H1 (cell line): ENCODE measurements around the gene RASSF4. TPM values are rescaled to one million over a fixed set of nuclear protein-coding genes. Genes with fewer than 3 reads are reported as not detected.

Experiments
- CTCF ChIA-PET: fragments of 300-600 bp; sonication (Branson Sonifier 250); formaldehyde crosslinking; loops from one replicate; lab custom pipeline; 2021; ENCODE audit not compliant: partially characterized antibody; lab: Charles Lee
- POLR2A ChIA-PET: fragments of 300-600 bp; sonication (Branson Sonifier 250); formaldehyde crosslinking; loops from one replicate; lab custom pipeline; 2021; ENCODE audit warnings: inconsistent platforms; ENCODE audit not compliant: partially characterized antibody; lab: Charles Lee
- DNase-seq, 2 experiments: peaks; one replicate each; pipeline versions ENCODE4 v3.0.0 to v3.0.0-alpha.2; 2010 to 2022; ENCODE audit warnings: low spot score in 2 of 2, low read depth in 1 of 2, mixed read lengths in 1 of 2
- FAIRE-seq: peaks from 2 replicates; lab custom pipeline; 2011; peaks lifted over from hg19 to GRCh38; lab: Jason Lieb, UNC
- H2AFZ ChIP-seq: 2 replicates; pipeline ENCODE4 v1.8.1; 2012; ENCODE audit warnings: low read length, inconsistent platforms
- H2AK5ac ChIP-seq: 2 replicates; pipeline ENCODE4 v1.6.1; 2013; ENCODE audit warnings: low read depth, low read length
- H2BK120ac ChIP-seq: replicated peaks from 2 replicates; pipeline ENCODE3; 2013; ENCODE audit warnings: low read depth, low read length, inconsistent platforms
- H2BK12ac ChIP-seq: 2 replicates; pipeline ENCODE4 v1.6.1; 2013; ENCODE audit warnings: low read depth, low read length
- H2BK15ac ChIP-seq: 2 replicates; pipeline ENCODE4 v1.6.1; 2013; ENCODE audit warnings: low read length
- H2BK20ac ChIP-seq: 2 replicates; pipeline ENCODE4 v1.6.1; 2013; ENCODE audit warnings: low read length
- H2BK5ac ChIP-seq: 2 replicates; pipeline ENCODE4 v1.6.1; 2013; ENCODE audit warnings: low read depth, low read length
- H3K14ac ChIP-seq: 2 replicates; pipeline ENCODE4 v1.6.1; 2013; ENCODE audit warnings: inconsistent platforms; ENCODE audit not compliant: insufficient read length
- H3K18ac ChIP-seq: 2 replicates; pipeline ENCODE4 v1.6.1; 2013; ENCODE audit warnings: low read length; ENCODE audit errors: extremely low read depth
- H3K23ac ChIP-seq: 2 replicates; pipeline ENCODE4 v1.6.1; 2013; ENCODE audit warnings: inconsistent platforms; ENCODE audit not compliant: insufficient read length
- H3K23me2 ChIP-seq: 2 replicates; pipeline ENCODE4 v1.6.1; 2013; ENCODE audit warnings: low read depth, low read length
- H3K27ac ChIP-seq: 2 replicates; pipeline ENCODE4 v1.6.1; 2011; ENCODE audit warnings: low read depth, low read length, inconsistent platforms
- H3K27me3 ChIP-seq, 4 experiments: replicated peaks in 1 of 4; 1 replicate in 1 of 4; 2 replicates in 3 of 4; pipeline versions ENCODE4 v1.6.1 to v1.8.1; 2011 to 2013; ENCODE audit warnings: low read length in 3 of 4, mild to moderate bottlenecking in 3 of 4, inconsistent platforms in 2 of 4, mixed read lengths in 2 of 4, moderate library complexity in 1 of 4; ENCODE audit not compliant: control insufficient read depth in 3 of 4, insufficient read depth in 3 of 4; ENCODE audit errors: extremely low read depth in 1 of 4
- H3K36me3 ChIP-seq, 4 experiments: 2 replicates each; pipeline versions ENCODE4 v1.6.1 to v1.8.1; 2011 to 2013; ENCODE audit warnings: mild to moderate bottlenecking in 4 of 4, low read length in 3 of 4, moderate library complexity in 2 of 4, control low read depth in 1 of 4, inconsistent platforms in 1 of 4; ENCODE audit not compliant: insufficient read depth in 4 of 4, control insufficient read depth in 2 of 4
- H3K4ac ChIP-seq: replicated peaks from 2 replicates; pipeline ENCODE3; 2013; ENCODE audit warnings: low read length, low read depth, mixed read lengths, inconsistent platforms; ENCODE audit not compliant: insufficient read length
- H3K4me1 ChIP-seq, 4 experiments: replicated peaks in 1 of 4; 1 replicate in 1 of 4; 2 replicates in 3 of 4; pipeline versions ENCODE4 v1.6.1 to v1.8.1; 2011 to 2013; ENCODE audit warnings: low read length in 3 of 4, inconsistent platforms in 2 of 4, mixed read lengths in 1 of 4; ENCODE audit not compliant: insufficient read depth in 4 of 4, control insufficient read depth in 3 of 4
- H3K4me2 ChIP-seq, 2 experiments: 2 replicates each; pipeline versions ENCODE4 v1.6.1 to v1.8.1; 2011 to 2013; ENCODE audit warnings: low read depth in 2 of 2, low read length in 2 of 2, control low read depth in 1 of 2, inconsistent platforms in 1 of 2, mild to moderate bottlenecking in 1 of 2; ENCODE audit not compliant: insufficient read depth in 1 of 2
- H3K4me3 ChIP-seq, 4 experiments: fragments of 200-600, 300-600 bp in 1 of 4; sonication (generic), shearing (Covaris generic), sonication (Bioruptor Twin) in 1 of 4; 2 replicates each; pipeline versions ENCODE4 v1.5.1 to v1.8.1; 2011 to 2016; ENCODE audit warnings: low read length in 4 of 4, low read depth in 3 of 4, control low read depth in 2 of 4, inconsistent platforms in 2 of 4, mild to moderate bottlenecking in 2 of 4, mixed read lengths in 1 of 4, moderate library complexity in 1 of 4; ENCODE audit not compliant: insufficient read depth in 2 of 4; ENCODE audit errors: extremely low read depth in 1 of 4
- H3K56ac ChIP-seq: replicated peaks from 2 replicates; pipeline ENCODE3; 2013; ENCODE audit warnings: low read depth, mild to moderate bottlenecking, mixed read lengths, low read length, inconsistent platforms; ENCODE audit not compliant: insufficient read length
- H3K79me1 ChIP-seq: 2 replicates; pipeline ENCODE4 v1.6.1; 2013; ENCODE audit warnings: low read depth, low read length, control low read depth
- H3K79me2 ChIP-seq, 2 experiments: 2 replicates each; pipeline versions ENCODE4 v1.6.1 to v1.8.1; 2012 to 2013; ENCODE audit warnings: low read length in 2 of 2, mild to moderate bottlenecking in 2 of 2, inconsistent platforms in 1 of 2; ENCODE audit not compliant: insufficient read depth in 2 of 2, control insufficient read depth in 1 of 2
- H3K9ac ChIP-seq, 4 experiments: replicated peaks in 1 of 4; 1 replicate in 1 of 4; 2 replicates in 3 of 4; pipeline versions ENCODE4 v1.6.1 to v1.8.1; 2011 to 2013; ENCODE audit warnings: low read depth in 3 of 4, low read length in 3 of 4, control low read depth in 2 of 4, mild to moderate bottlenecking in 2 of 4, moderate library complexity in 2 of 4, inconsistent platforms in 1 of 4; ENCODE audit errors: extremely low read depth in 1 of 4
- H3K9me3 ChIP-seq, 2 experiments: 2 replicates each; pipeline versions ENCODE4 v1.6.1 to v1.8.1; 2012 to 2013; ENCODE audit warnings: mild to moderate bottlenecking in 2 of 2, moderate library complexity in 2 of 2, control low read depth in 1 of 2, inconsistent platforms in 1 of 2, low read depth in 1 of 2, low read length in 1 of 2, mixed read lengths in 1 of 2; ENCODE audit not compliant: insufficient read depth in 2 of 2
- H4K20me1 ChIP-seq, 2 experiments: replicated peaks in 1 of 2; 2 replicates each; pipeline versions ENCODE3 to v1.8.1; 2011 to 2013; ENCODE audit warnings: inconsistent platforms in 2 of 2, low read length in 2 of 2, mild to moderate bottlenecking in 1 of 2; ENCODE audit not compliant: insufficient read depth in 2 of 2, control insufficient read depth in 1 of 2
- H4K5ac ChIP-seq: 2 replicates; pipeline ENCODE4 v1.6.1; 2013; ENCODE audit warnings: low read length, low read depth, mixed read lengths, inconsistent platforms; ENCODE audit not compliant: insufficient read length
- H4K8ac ChIP-seq: 2 replicates; pipeline ENCODE4 v1.8.0; 2013; ENCODE audit warnings: mild to moderate bottlenecking, moderate library complexity, low read length, inconsistent platforms; ENCODE audit not compliant: insufficient read depth; ENCODE audit errors: extremely low read depth
- H4K91ac ChIP-seq: replicated peaks from 2 replicates; pipeline ENCODE3; 2013; ENCODE audit warnings: low read length, mixed read lengths, inconsistent platforms; ENCODE audit not compliant: insufficient read length
- JUN ChIP-seq: IDR thresholded peaks from 2 replicates; pipeline ENCODE4 v1.6.1; 2011; ENCODE audit warnings: low read depth, mild to moderate bottlenecking, improper control_type of control experiment, low read length
- SAP30 ChIP-seq: fragments of 300-600 bp; sonication (generic); IDR thresholded peaks from 2 replicates; pipeline ENCODE4 v1.7.1; 2012; ENCODE audit warnings: low read length, moderate library complexity, mild to moderate bottlenecking, inconsistent platforms; ENCODE audit not compliant: insufficient read depth, insufficient replicate concordance
- SIRT6 ChIP-seq: IDR thresholded peaks from one replicate; pipeline ENCODE4 v1.7.1; 2012; ENCODE audit warnings: low read length, inconsistent platforms
- SP1 ChIP-seq: IDR thresholded peaks from 2 replicates; pipeline ENCODE4 v1.6.1; 2011; ENCODE audit warnings: low read depth, low read length
- SRF ChIP-seq: IDR thresholded peaks from 2 replicates; pipeline ENCODE4 v1.6.1; 2011; ENCODE audit warnings: mild to moderate bottlenecking, low read depth, low read length, moderate library complexity
- WGBS, 2 experiments: shearing (Covaris generic) in 1 of 2; methylation state at CpG; one replicate each; pipeline versions ENCODE4 v1.1.6 to v1.1.7; 2013 to 2015; ENCODE audit warnings: low lambda C conversion rate in 2 of 2, mixed read lengths in 2 of 2, inconsistent platforms in 1 of 2, low coverage in 1 of 2, missing lambda C conversion rate in 1 of 2; ENCODE audit not compliant: insufficient replicate concordance in 2 of 2, insufficient coverage in 1 of 2, insufficient read length in 1 of 2; ENCODE audit errors: extremely low coverage in 1 of 2, missing lambda C conversion rate in 1 of 2; 5-methylcytosine and 5-hydroxymethylcytosine counted together
- polyA plus RNA-seq, 7 experiments: library from polyadenylated mRNA; depleted of rRNA in 3 of 7; stranded (reverse) in 5 of 7; unstranded in 2 of 7; fragments of >200 nt in 5 of 7; fragments of 200-250 nt in 2 of 7; gene quantifications; 1 replicate in 5 of 7; 2 replicates in 1 of 7; 4 replicates in 1 of 7; pipeline versions ENCODE4 v1.2.1 to v1.2.3, GENCODE V29; 2011 to 2013; ENCODE audit warnings: missing spikeins in 2 of 7, mixed read lengths in 2 of 7
- total RNA-seq: library from RNA; stranded (reverse); fragmentation: NEBNext Ultra II Directional; extraction: Animal tissue kit (Norgen Biotek cat#: 25700); gene quantifications from 2 replicates; pipeline ENCODE4 v1.2.1, GENCODE V29; 2021

RASSF4 gene
- total and polyA plus RNA-seq, 2 of the 8 experiments (the other 6 are each of a cell fraction or from before 2014, with no cell fraction given): 14.3 to 14.5 TPM

DNA sequence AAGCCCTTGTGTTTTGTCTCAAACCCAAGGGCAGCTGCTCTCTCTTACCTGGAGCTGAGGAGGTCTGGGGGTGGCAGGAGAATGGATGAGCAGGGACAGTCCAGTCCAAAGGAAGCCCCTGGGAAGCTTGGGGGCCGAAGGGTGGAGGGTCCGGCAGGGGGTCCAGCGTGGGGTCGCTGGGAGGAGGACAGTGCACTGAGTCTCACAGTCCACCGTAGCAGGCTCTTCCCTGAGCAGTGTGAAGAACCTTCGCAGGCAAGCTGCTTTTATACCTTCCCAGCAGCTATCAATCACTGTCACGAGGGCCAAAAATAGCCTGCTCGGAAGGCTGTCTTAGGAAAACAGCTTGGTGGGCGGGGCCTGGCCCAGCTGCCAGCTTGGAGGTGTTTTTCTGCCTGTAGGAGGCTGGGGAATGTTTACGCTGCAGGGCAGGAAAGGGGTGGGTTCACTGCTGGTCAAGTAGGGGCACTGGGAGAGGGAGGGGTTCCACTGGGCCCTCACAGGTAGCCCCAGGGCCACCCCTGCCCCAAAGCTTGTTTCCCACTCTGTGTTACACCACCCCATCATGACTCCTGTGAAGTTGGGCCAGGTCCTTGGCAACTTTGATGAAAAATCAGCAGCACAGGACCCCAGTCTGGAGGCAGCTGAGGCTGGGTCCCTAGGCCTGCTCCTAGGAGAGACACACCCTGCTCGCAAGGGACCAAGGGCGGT is 19.1 kb downstream of the RASSF4 start, which contains the start of gene DEPP1:
Gene DEPP1, minus strand, starts transcription at position 240 of the 711 bp plus-strand sequence. CDS start 779 bp downstream, outside the sequence.
- Histone ChIP-seq H3K18ac (peak within 1 kb of the TSS; percentile 71; the same call in 1 of the 2 replicates), H2BK5ac (no peak within 1 kb of the TSS), H2AFZ (no peak within 1 kb of the TSS), H3K23ac (no peak within 1 kb of the TSS), H3K56ac (no peak within 1 kb of the TSS), H3K36me3 (no peaks in the 10 kb centered on the region), H3K79me2 (no peaks in the 10 kb centered on the region), H4K5ac (no peak within 1 kb of the TSS), H3K14ac (no peak within 1 kb of the TSS), H2BK15ac (0 out of 2 replicates have a peak within 1 kb of the TSS, but pooled peaks have one; percentile 83), H3K9me3 (no peaks in the 10 kb centered on the region), H2BK12ac (0 out of 2 replicates have a peak within 1 kb of the TSS, but pooled peaks have one; percentile 60), H4K91ac (peak within 1 kb of the TSS; percentile 67), H3K4me1 (peaks cover 24 to 51% (median 35%) of the 10 kb centered on the region in 4 experiments), H4K20me1 (no peaks in the 10 kb centered on the region), H3K27ac (0 out of 2 replicates have a peak within 1 kb of the TSS, but pooled peaks have one; percentile 35), H2AK5ac (peak within 1 kb of the TSS; percentile 67; the same call in 1 of the 2 replicates), H2BK20ac (peak within 1 kb of the TSS; percentile 35; the same call in 1 of the 2 replicates), H3K4me3 (peak within 1 kb of the TSS in 3 of 4 experiments; percentile 8 to 49 (median 15); a peak in 3 of 8 replicates), H3K23me2 (peaks cover 8% of the 10 kb centered on the region; the same call in 1 of the 2 replicates), H4K8ac (peak within 1 kb of the TSS; percentile 46; the same call in 1 of the 2 replicates), H3K9ac (no peak within 1 kb of the TSS; a peak in 1 of 7 replicates), H3K79me1 (no peaks in the 10 kb centered on the region), H3K27me3 (no peaks in the 10 kb centered on the region), H2BK120ac (peak within 1 kb of the TSS; percentile 43), H3K4ac (peak within 1 kb of the TSS; percentile 22), H3K4me2 (peak within 1 kb of the TSS; percentile 22 to 48; a peak in 3 of 4 replicates)
- DNase-seq (peak in 1 of 2 experiments; percentile 77), FAIRE-seq (no peak)
- POLR2A ChIA-PET: interaction anchor here (0.8 to 3.3 kb wide), 13 partner anchors 9 to 45 kb away, joined by 3 to 23 read pairs (median 5); partner anchors contain the start of genes RASSF4 and ZNF22
- 40% methylated on average over 11 of the region's 12 CpGs; no CpG with 5 or more reads in 1 of the 2 experiments for WGBS, 2 experiments
- CTCF ChIA-PET: interaction anchor here (0.6 to 4.8 kb wide), 13 partner anchors 9 to 45 kb away, joined by 3 to 43 read pairs (median 4); partner anchors contain the start of gene RASSF4
- TF ChIP-seq SRF (no peak), SP1 (peak; percentile 40; the same call in 1 of the 2 replicates), SIRT6 (no peak), SAP30 (peak; percentile 50), JUN (no peak)
